ENCODE measurements around the gene ZBTB16.

ZBTB16 gene

DNA sequence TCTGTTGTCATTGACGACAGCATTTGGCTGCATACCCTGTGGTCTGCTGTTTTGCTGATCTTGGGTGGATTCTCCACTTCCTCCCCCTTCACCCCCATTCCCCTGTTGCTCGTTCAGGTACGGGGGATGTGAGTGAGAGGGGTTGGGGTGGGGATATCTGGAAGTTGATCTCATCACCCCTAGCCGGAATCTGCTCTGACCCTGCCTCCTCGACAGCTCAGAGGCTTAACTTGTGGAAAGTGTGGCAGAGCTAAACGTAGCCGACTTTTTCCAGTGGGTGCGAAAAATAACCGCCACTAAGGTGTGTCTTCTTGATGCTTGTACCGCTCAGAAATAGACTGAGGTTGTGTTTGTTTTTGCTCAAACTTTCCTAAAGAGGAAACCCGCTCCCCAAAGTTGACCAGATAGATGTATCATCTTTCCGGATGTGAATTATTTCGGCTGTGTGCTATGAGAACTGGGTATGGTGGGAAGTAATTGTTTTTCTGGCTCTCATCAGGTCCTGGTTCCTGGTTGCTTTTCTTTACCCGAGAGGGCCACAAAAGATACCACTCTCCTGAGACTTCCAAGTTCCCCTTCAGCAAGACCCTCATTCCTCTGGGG lies 6.6 kb downstream of the ZBTB16 start:
- no peak for DNase-seq

DNA sequence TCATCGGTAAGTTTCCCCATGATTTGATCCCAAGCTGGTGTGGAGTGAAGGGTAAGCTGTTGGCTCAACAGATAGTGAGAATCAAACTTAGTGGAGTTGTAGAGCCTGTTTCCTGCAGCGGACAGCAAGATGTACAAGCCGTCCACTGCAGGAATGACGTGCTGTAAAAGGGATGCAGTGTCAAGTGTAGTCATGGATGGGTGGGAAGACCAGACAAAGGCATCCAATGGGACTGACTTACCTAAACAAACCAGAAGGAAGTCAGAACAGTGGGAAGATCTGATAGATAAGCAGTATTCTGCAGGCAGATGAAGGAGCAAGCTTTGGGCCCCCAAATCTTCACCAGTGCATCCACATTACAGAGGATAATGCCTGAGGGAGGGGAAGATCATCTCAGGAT lies 8.8 kb downstream of the ZBTB16 start:
- no peak for DNase-seq

DNA sequence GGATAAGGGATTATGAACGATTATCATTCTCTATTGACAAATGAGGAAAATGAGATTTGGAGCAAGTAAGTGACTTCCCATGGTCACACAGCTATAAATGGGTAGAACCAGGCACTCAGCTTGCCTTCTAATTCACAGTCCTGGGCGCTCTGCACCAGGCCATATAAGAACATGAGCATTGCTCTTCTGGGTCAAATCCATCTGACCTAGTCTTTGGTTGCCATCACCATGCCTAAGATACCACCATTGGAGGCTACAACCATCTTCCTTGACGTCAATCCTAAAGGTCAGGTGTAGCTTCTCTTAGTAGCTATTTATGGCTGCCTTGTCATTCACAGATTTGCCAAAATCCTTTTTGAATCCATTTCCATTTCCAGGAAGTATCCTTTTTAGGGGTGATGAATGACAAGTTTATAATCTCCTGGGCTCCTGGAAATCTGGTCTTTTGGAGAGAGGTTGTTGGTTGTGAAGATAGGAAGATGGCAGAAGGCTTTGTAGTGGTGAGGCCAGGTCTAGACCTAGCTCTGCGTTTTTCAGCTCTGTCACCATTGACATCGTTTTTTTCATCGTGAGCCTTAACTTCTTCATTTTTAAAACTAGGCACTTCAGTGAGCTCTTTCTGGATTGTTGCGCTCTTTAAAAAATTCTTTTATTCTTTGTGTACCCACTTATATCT lies 11.1 kb downstream of the ZBTB16 start:
- DNase-seq, result no peak

DNA sequence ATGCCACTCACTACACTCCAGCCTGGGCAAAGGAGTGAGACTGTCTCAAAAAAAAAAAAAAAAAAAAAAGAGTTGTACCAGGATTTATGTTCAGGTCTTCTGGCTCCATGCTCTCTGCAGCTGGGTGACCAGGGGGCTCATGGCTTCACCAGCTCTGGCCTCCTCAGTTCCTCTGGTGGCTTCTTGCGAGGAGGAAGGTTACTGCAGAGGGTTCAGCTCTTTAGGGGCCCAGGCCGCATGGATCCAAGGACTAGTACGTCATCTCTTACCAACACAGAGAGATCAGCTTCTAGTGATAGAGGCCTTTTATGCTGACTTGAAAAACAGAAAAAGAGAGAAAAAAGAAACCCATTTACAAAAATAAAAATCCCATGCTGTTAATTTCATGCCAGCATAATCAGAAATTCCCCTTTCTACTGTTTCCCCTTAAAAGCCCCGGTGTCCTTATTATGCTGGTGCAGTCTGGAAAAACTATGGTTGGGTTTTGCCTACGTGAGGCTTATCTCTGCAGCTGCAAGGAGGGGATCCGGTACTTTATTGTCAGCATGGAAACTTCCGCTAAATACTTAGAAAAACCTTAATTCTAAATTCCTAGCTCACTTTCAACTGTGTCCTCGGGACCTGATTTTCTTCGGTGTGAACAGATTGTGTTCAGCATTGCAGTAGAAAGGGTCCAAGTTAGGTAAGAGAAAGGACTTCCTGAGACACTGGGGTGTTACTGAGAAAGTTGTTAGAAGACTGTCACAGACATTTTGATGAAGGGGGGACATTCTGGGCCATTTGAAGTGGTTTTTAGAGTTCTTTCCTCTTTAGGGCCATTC lies 13.7 kb downstream of the ZBTB16 start:
- DNase-seq, result no peak

DNA sequence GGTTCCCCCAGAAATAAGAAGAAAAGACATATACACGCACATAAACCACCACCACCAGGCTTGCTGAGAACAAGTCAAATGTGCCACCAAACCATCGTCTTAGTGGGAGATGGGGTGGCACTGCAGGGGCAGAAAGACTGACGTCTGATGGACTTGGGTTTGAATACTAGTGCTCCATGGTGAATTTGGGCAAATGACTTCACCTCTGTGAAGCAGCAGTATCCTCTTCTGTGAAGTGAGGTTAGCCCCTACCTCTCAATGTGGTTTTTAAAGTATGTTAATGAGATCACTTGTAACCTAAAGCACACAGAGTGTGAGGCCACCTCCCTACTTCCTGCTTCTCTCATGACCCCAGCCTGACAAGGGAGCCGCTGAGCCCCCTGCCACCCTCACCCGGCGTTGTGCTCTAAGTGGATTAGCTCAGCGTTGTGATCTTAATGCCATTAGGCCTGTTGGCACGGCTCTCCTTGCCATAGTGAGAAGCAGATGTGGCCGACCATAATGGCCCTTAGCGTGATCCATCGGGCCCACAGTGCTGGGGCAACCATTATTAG lies 14.4 kb downstream of the ZBTB16 start:
- no peak for DNase-seq

DNA sequence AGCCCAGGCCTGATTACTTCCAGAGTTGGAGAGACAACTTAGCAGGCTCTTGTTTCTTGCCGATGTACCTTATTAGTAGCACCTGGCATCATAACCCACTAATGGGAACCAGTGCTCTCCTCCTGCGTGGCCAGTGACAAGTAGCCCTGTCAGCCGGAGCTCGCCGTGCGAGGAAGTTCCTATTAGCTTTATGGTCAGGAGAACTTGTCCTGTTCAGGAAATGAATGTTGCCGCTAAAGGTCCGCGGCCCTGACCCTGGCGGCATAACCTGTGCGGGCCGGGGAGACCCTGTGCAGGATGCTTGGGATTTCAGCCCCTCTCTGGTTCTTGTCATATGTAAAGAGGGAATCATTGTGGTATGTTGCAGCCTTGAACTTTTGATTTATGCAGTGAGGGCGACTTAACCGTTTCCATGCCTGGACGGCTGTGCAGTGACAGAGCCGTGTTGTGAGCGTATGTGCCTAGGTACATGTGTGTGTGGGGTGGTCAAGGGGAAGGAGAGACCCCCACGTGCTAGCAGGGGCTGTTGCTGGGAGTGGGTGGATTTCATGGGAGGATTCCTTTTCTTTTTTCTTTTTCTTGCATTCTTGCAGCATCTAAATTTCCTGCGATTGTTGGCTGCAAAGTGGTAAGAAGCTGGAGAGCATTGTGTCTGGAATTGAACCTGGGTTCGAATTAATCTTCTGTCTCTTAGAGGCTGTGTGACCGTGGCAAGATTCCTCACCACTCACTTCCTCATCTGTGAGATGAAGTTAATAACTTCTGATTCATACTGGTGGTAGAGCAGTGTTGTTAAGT lies 15.2 kb downstream of the ZBTB16 start:
- DNase-seq, result no peak

DNA sequence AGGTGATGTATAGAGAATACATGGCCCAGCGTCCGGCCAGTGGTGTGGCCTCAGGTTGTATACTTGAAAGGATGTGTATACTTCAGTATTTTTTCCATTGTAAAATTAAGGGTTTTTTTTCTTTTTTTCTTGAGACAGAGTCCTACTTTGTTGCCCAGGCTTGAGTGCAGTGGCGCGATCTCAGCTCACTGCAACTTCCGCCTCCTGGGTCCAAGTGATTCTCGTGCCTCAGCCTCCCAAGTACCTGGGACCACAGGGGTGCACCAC lies 15.8 kb downstream of the ZBTB16 start:
- no peak for DNase-seq

DNA sequence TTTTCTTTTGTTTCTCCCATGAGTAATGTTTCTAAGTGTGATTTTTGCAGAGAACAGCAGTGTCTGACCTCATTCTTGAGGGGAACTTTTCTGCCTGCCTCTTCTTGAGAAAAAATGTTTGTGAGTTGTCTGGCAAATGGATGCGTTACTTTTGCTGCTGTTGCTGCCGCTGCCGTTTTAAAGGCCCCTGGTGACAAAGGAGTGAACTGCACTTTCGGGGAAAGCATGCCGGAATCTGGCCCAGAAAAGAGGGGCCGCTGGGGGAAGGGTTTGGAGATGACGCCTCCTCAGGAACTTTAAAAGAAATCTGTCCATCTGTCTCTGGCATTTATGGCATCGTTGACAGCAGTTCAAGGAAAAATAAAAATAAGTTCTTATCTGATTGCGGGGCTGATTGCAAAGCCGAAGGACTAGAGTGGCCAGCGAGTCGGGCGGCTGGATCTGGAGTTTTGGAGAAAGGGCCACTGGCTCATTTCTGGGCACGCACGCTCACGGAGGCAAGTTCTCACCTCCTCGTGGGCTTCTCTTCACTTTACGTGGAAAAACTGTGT lies 16.5 kb downstream of the ZBTB16 start:
- DNase-seq, result no peak

DNA sequence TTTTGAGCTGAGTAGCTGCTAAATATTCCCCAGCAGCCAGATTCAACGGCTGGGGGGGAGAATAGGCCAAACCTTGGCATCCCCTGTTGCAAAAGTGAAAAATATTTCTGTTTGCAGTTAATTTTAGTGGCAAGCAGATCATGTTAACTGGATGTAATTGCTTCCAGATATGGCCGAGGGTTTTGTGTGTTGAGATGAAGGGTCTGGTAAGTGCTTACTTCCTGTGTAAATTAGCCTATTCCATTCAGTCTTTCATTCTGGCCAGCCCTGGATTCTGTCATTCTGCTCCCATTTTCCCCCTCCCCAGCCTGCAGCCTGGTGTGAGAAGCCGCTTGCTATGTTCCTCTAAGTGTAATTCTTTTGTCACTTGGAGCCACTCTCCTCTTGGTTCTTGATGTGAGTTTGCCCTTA lies 17.4 kb downstream of the ZBTB16 start:
- DNase-seq, result no peak

DNA sequence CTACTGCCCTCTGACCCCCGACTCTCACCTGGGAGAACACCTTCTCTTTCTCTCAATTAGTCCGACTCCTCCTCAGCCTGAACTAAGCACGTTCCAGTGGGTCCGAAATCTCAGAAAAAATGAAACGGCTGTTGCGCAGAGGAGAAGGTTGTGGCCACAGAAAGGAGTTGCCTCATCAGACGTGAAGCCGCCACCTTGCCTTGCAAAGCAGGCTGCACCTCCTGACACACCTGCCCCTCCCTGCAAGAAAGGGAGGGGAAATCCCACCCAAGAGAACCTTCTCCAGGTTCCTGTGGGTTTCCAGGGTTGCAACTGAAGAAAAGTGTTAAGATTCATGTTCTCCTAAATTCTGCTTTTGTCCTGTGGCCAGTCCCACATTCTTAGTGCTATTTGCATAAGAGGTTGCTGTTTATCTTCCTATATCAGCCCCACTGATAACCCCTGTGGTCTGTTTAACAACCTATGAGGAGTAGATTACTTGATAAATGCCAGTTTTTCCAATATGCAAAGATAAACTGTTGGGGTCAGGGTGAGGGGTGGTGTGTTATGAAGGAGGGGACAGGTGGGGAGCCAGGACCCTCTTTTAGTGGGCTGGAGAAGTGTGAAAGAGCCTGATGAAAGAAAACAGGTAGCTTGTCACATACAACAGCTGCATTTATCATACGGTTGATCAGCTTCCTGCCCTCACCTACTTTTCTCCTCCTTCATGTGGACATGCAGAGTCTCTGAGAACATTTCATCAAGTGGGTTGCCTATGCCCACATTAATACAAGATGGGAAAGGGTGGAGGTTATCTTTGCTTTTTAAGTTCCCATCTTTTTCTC lies 18.2 kb downstream of the ZBTB16 start:
- DNase-seq, result no peak

DNA sequence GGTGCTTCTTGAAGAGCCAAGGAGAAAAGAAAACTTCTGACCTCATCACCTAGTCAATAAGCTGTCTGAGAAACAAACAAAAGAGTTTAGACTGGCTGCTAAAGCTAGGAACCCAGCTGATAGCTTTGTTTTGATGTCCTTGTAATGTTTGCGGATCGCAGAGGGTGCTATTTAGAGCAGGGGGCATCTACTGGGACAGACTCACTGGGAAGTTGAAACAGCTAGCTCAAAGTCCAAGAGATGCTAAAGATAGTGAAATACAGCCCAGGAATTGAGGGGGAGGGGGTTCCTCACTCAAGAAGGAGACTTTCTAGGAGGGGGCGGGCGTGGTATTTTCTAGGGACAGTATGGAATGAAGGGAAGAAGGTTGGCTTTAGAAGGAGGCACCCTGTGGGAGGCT lies 18.9 kb downstream of the ZBTB16 start:
- no peak for DNase-seq

DNA sequence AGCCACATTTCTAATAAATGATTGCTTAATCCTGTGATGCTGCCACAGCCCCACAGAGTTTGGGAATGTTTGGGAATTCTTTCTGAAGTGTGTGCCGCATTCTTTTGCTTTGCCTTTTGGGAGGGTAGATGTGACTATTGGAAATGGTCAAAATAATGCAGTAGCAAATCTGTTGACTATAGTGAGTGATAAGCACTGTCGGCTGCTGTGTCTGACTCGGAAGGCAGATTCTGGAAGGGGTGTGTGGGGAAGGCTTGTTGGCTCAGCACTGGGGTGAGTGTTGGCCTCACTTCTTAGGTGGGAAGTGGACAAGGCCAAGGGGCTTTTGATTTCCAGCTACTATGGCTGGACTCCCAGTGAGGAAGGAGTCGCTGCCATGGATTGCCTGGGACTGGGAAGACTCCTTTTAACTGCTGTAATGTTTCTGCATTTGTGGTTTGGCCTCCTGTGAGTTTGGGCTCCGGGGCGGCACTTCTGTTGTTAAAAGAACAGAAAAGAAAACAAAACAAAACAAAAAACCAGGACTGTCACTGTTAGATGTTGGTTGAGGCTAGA lies 20.1 kb downstream of the ZBTB16 start:
- DNase-seq, result no peak

DNA sequence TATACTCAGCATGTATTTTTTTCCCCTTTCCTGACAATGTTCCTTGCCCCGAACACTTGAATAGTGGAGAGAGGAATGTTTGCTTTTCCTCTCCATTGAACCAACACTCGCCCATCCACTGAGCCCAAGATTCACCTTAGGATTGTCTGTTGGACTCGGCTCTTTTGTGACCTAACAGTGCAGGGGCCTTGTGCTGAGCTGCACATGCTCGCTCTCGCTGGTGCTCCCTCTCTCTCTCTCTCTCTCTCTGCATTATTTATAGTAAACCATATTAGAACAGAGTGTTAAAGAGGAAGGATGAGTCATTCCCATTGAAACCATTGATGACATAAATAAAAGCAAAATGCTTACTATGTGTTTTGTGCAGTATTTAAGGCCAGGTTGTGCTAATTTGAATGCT lies 20.7 kb downstream of the ZBTB16 start:
- DNase-seq, result no peak

DNA sequence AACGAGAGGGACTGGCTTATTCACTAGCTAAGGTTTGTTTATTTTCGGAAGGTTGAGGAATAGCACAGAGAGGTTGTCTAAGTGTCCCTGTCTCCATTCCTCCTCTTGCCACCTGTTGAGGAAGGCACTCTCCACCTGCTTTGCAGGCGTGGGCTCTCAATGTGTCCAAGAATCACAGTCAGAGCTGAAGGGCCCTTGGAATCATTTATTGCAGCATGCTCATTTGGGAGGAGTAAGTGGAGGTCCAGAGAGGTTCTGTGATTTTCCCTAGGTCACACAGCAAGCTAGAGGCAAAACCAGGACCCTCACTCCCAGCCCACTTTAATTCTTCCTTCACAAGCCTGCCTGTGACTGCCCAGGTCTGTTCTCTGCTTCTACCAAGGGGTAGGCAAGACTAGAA lies 21.3 kb downstream of the ZBTB16 start:
- no peak for DNase-seq

DNA sequence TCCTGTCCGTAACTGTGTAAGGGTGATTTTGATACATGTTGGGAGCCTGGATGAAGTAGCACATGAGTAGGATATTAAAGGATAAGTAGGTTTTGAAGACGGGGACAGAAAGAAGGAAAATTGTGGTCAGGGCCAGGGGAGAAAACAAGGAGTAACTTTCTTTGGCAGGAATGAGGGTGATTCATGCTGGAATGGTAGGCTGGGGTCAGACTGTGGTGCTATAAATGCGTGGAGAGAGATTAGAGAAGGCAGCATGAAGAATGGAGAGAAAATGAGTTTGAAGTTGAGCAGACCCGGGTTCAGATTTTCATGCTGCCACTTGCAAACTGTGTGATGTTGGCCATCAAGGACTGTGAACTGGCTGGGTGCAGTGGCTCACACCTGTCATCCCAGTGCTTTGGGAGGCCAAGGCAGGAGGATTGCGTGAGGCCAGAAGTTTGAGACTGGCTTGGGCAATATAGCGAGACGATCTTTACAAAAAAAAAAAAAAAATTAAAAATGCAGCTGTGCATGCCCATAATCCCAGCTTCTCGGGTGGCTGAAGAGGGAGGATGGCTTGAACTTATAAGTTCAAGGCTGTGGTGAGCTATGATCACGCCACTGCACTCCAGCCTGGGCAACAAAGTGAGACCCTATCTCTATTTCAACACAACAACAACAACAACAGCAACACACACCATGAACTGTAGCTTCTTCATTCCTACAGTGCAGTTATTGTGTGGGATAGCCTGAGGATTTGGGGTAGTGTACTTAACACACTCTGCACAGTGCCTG lies 22.3 kb downstream of the ZBTB16 start:
- DNase-seq, result no peak

DNA sequence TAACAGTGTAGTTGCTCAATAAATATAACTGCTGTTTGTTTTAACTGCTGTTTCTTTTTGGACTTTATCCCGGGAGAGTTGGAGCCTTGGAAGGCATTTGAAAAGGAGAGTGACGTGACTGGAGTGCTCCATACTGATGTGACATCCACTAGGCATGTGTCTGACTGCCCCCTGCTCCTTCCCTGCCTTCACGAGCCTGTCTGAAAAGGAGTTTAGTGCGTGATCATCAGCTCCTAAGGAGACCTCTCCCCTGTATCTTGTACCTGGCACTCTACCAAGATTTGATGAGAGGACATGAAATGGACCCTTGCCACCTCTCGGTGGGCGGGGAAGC lies 22.9 kb downstream of the ZBTB16 start:
- no peak for DNase-seq

DNA sequence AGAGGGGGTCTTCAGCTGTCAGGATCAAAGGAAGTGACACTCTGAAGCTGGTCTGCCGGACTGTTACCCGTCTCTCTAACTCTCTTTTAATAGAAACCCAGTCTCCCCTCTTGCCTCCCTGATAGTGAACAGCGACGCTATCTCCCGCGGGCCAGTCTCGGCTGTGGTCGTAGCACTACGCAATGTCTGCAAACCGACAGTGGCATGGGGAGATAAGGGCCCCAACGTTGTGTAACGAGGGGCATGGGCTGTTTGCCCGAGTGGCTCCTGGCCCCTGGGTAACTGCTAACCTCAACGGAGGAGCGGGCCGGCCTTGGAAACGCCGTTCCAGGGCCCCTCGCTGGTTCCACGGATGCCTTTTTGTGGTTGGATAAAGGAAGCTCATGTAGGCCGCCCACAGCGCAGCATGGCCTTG lies 23.3 kb downstream of the ZBTB16 start:
- no peak for DNase-seq

DNA sequence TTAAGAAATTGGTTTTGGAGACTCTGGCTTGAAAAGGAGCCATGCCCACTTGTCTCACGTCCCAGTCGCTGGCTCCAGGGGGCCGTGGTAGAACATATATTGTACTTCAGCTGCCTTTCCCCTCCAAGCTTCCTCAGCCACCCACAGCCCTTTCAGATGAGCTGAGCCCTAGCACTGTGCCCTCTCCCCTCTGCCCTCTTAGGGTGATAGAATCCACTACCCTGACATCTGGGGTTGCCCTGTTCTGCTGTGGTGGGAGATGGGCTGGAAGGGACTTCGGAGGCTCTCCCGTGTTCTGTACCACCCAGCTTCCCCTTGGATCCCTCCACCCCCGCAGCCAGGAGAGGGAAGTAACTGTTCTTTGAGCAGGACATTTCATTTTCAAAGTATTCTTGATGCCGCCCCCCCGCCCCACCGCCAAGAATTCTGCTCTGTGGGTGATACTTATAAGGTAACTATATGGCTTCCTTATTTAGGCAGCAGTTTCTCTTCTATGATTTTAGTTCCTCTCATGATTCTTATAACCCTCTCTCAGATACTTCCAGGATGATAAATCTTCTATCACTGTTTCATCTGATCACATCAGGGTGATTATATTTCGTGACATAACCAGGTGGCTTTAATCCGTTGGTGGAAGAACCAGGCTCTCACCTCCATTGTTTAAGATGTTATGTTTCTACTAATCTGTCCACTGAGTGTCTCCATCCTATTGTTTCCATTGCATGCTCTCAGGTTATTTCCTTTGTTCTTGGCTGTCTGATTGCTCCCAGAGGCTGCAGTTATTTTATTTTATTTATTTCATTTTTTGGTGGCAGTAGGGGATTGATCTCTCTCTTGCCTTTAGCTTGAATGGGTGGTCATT lies 24.1 kb downstream of the ZBTB16 start:
- DNase-seq, result no peak

DNA sequence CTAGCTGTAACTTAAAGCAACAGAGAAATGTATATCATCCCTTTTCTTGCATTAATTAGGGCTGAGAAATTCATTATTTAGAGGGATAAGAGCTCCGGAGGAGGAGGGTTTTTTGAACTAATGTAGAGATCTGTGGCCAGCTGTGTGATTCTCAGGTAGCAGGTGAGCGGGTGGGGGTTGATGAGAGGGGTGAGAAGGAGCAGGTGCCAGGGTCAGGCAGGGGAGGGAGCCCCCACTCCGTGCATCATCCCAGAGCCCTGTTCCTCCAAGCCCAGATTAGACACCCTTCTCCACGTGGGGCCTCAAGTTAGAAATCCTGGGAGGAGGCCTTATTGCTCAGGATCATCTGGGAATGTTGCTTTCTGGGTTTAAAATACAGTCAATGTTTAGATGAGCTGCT lies 24.9 kb downstream of the ZBTB16 start:
- no peak for DNase-seq

Data from NCI-H187 (cell line).